GM10847 (cell line): ENCODE data around the gene TTLL8.

ENCODE experiments used
- POLR2A ChIP-seq: IDR thresholded peaks from 2 replicates; pipeline ENCODE4 v1.6.1; 2011; ENCODE audit not compliant: insufficient read length; ENCODE audit errors: extremely low read depth

TTLL8 gene

GRCh38 chr22:50011447-50012210 is 46.5 kb downstream of the TTLL8 start:
- TF ChIP-seq POLR2A = no peak

GRCh38 chr22:50010676-50011446 is 47.2 kb downstream of the TTLL8 start:
- no peak for TF ChIP-seq POLR2A

- no peak for TF ChIP-seq POLR2A
These were observed 48.1 kb downstream of the TTLL8 start for GRCh38 chr22:50009765-50010675.

GRCh38 chr22:50009251-50009650 is 48.8 kb downstream of the TTLL8 start:
- no peak for TF ChIP-seq POLR2A

GRCh38 chr22:50008151-50009040 is 49.7 kb downstream of the TTLL8 start:
- TF ChIP-seq POLR2A = no peak

- TF ChIP-seq POLR2A = no peak
These were observed 51.0 kb downstream of the TTLL8 start for GRCh38 chr22:50007057-50007511.

- no peak for TF ChIP-seq POLR2A
These were observed 53.2 kb downstream of the TTLL8 start for GRCh38 chr22:50004918-50005317.

DNA sequence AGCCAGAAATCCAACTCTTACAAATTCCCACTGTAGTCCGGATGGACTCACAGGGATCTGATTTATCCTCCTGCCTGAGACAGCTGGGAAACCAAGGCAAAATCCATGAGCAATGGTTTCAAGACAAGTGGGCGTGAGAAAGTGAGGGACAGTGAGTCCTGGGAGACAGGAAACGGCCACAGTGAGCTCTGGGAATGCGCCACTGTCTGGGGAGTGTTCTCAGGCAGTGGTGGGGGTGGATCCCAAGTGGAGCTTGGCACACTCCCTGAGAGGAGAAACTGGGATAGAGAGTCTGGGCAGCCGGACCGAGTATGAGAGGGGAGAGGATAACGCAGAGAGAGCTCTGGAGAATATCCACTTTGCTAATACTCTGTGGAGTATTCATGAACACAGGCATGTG is 55.3 kb downstream of the TTLL8 start:
- TF ChIP-seq POLR2A = no peak

DNA sequence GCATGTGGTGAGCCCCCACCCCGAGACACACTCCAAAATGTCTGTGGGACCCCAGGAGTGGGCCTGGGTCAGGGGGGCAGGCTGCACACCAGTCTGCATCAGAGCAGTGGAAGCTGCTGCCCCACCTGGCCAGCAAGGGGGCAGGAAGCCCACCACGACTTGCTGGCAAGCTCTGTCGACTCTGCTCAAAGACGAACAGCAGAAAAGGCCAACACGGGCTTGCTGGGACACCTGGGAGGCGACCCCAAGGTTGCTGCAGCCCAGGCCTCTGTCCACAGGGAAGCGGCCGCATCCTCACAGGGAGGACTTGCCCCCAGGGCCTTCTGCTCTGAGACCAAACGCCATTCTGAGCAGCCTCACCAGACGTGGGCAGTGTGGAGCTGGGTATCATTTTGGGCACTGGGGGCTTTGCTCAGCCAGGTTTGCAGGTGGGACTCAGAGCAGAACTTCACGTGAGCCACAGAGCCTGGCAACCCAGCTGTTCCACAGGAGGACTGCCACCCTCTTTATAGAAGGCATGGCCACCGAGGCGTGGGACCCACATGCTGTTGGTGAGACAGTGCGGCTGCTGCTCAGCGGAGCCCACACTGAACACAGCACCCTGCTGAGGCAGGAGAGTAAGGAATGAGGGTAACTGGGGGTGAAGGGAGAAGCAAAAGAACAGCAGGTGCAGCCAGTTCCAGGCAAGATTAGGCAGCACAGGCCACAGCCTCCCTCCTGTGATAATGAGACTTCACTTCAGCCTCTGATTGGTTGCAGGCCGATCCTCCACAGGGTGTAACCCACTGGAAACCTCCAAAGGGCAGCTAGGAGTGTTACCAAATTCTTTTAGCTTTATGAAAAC is 56.5 kb downstream of the TTLL8 start:
- no peak for TF ChIP-seq POLR2A

GRCh38 chr22:50000587-50001387 is 57.3 kb downstream of the TTLL8 start:
- TF ChIP-seq POLR2A = no peak

DNA sequence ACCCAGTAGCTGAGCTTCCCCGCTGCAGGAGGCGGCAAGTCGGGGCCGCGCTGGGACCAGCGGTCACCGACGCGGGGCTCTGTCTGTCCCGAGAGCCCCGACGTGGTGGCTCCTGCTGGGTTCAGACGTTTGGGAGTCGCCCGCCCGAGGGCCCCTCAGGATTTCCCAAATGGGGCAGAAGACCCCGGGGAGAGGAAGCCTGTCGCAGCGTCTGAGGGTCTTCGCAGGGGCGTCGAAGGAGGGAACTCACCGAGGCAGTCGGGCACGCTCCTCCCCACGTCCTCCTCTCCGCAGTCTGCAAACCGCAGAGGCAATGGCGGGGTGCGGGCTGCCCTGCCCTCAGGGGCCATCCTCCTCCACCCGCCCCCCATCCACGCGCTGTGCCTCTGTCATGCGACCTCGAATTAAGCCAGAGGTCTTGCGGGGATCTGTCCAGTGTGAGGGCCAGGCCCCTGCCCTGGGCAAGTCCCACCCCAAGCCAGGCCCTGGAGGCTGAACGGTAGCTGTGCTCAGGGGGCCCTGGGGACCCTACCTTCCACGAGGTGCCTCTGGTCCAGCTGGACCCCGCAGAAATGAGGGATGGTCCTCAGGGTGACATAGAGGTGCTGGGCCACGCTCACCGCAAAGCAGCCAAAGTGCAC is 58.0 kb downstream of the TTLL8 start:
- TF ChIP-seq POLR2A = no peak
